HEK293 (cell line): Measurements from ENCODE around the gene PPP5C.

ENCODE experiments used
- CTCF ChIA-PET: fragments of 350-600 bp; formaldehyde crosslinking; extraction: SDS; loops from one replicate; lab custom pipeline; 2021; ENCODE audit warnings: antibody characterized with exemption; lab: Yijun Ruan, JAX
- POLR2A ChIA-PET: fragments of 300-600 bp; formaldehyde crosslinking; extraction: SDS; loops from one replicate; lab custom pipeline; 2020; ENCODE audit warnings: antibody characterized with exemption, inconsistent platforms; lab: Yijun Ruan, JAX
- H3K27ac ChIP-seq: fragments of 200-500 bp; sonication (Bioruptor generic); 2 replicates; pipeline ENCODE4 v1.5.1; 2014; ENCODE audit warnings: low read depth, low read length, control low read depth, inconsistent platforms; ENCODE audit errors: extremely low read depth
- H3K36me3 ChIP-seq, 2 experiments: fragments of 200-500 bp in 1 of 2; sonication (Bioruptor generic) in 1 of 2; 1 replicate in 1 of 2; 2 replicates in 1 of 2; pipeline ENCODE4 v1.5.1; 2014 to 2017; ENCODE audit warnings: inconsistent platforms in 2 of 2, low read length in 2 of 2; ENCODE audit not compliant: control insufficient read depth in 2 of 2, insufficient read depth in 1 of 2
- H3K4me1 ChIP-seq: fragments of 200-500 bp; sonication (Bioruptor generic); 2 replicates; pipeline ENCODE4 v1.5.1; 2014; ENCODE audit warnings: mild to moderate bottlenecking, low read length, inconsistent platforms; ENCODE audit not compliant: control insufficient read depth, insufficient read depth
- H3K4me3 ChIP-seq: 2 replicates; pipeline ENCODE4 v1.5.1; 2011; ENCODE audit warnings: low read depth, mild to moderate bottlenecking, control low read depth, low read length, moderate library complexity
- H3K9me3 ChIP-seq: fragments of 200-500 bp; sonication (Bioruptor generic); 2 replicates; pipeline ENCODE4 v1.5.1; 2014; ENCODE audit warnings: low read depth, low read length, inconsistent platforms; ENCODE audit not compliant: control insufficient read depth, insufficient read depth
- GFI1B ChIP-seq: fragments of 450-650 bp; formaldehyde crosslinking; IDR thresholded peaks from 2 replicates; pipeline ENCODE4 v1.5.1; 2016; ENCODE audit warnings: missing biosample characterization, missing genetic modification characterization
- KLF17 ChIP-seq: fragments of 450-650 bp; formaldehyde crosslinking; IDR thresholded peaks from 2 replicates; pipeline ENCODE4 v1.5.1; 2016; ENCODE audit warnings: missing biosample characterization, missing genetic modification characterization
- PRDM6 ChIP-seq: fragments of 450-650 bp; formaldehyde crosslinking; IDR thresholded peaks from 2 replicates; pipeline ENCODE4 v1.5.1; 2017; ENCODE audit warnings: missing biosample characterization, missing genetic modification characterization
- RBAK ChIP-seq: fragments of 450-650 bp; formaldehyde crosslinking; IDR thresholded peaks from 2 replicates; pipeline ENCODE4 v1.5.1; 2016; ENCODE audit warnings: missing biosample characterization, missing genetic modification characterization
- SCRT2 ChIP-seq: fragments of 450-650 bp; formaldehyde crosslinking; IDR thresholded peaks from 2 replicates; pipeline ENCODE4 v1.5.1; 2016; ENCODE audit warnings: missing biosample characterization, missing genetic modification characterization
- YY1 ChIP-seq: fragments of 450-650 bp; formaldehyde crosslinking; IDR thresholded peaks from 2 replicates; pipeline ENCODE4 v1.5.1; 2018; ENCODE audit warnings: missing biosample characterization, missing genetic modification characterization
- ZIC2 ChIP-seq: fragments of 450-650 bp; formaldehyde crosslinking; IDR thresholded peaks from 2 replicates; pipeline ENCODE4 v1.5.1; 2016; ENCODE audit warnings: missing biosample characterization, missing genetic modification characterization
- ZNF148 ChIP-seq: fragments of 450-650 bp; formaldehyde crosslinking; IDR thresholded peaks from 2 replicates; pipeline ENCODE4 v1.5.0; 2017; ENCODE audit warnings: missing biosample characterization, missing genetic modification characterization, borderline replicate concordance
- ZNF184 ChIP-seq: fragments of 450-650 bp; IDR thresholded peaks from 2 replicates; pipeline ENCODE4 v1.5.1; 2018; ENCODE audit warnings: missing biosample characterization, mild to moderate bottlenecking, missing genetic modification characterization
- ZNF26 ChIP-seq: fragments of 450-650 bp; formaldehyde crosslinking; IDR thresholded peaks from 2 replicates; pipeline ENCODE4 v1.5.1; 2016; ENCODE audit warnings: missing biosample characterization, missing genetic modification characterization
- ZNF513 ChIP-seq: fragments of 450-650 bp; IDR thresholded peaks from 2 replicates; pipeline ENCODE4 v1.5.1; 2018; ENCODE audit warnings: missing biosample characterization, missing genetic modification characterization
- ZNF571 ChIP-seq: fragments of 450-650 bp; formaldehyde crosslinking; IDR thresholded peaks from 2 replicates; pipeline ENCODE4 v1.5.0; 2017; ENCODE audit warnings: missing biosample characterization, missing genetic modification characterization
- ZNF621 ChIP-seq: fragments of 450-650 bp; formaldehyde crosslinking; IDR thresholded peaks from 2 replicates; pipeline ENCODE4 v1.5.1; 2017; ENCODE audit warnings: missing biosample characterization, missing genetic modification characterization

The PPP5C gene

GRCh38 chr19:46351241-46352041, 4.6 kb downstream of the PPP5C start:
- no peak overlapping the region for H3K4me3 ChIP-seq
- H3K4me1 ChIP-seq: peaks cover 19% of the 10 kb centered on the region
- POLR2A ChIA-PET: no interaction called here
- H3K9me3 ChIP-seq: no peaks in the 10 kb centered on the region
- TF ChIP-seq KLF17 (tag by site-specific recombination) (peak; percentile 76), ZNF571 (tag by site-specific recombination) (no peak), ZNF621 (no peak), ZIC2 (tag by site-specific recombination) (peak; percentile 43), RBAK (tag by site-specific recombination) (no peak), GFI1B (tag by site-specific recombination) (no peak), ZNF26 (no peak), YY1 (tag by site-specific recombination) (no peak), ZNF513 (tag by site-specific recombination) (no peak)
- peaks cover 28 to 69% of the 10 kb centered on the region in 2 experiments for H3K36me3 ChIP-seq
- CTCF ChIA-PET: interaction anchor here (0.5 to 0.7 kb wide), 3 partner anchors 10 to 498 kb away, joined by 3 read pairs; no protein-coding TSS in a partner anchor
- no peak overlapping the region for H3K27ac ChIP-seq

GRCh38 chr19:46353730-46354528, 7.0 kb downstream of the PPP5C start:
- Histone ChIP-seq H3K36me3 (peaks cover 37 to 89% of the 10 kb centered on the region in 2 experiments), H3K4me3 (no peak overlapping the region), H3K9me3 (no peaks in the 10 kb centered on the region), H3K4me1 (peaks cover 15% of the 10 kb centered on the region), H3K27ac (no peak overlapping the region)
- ChIA-PET POLR2A (interaction anchor here (0.8 kb wide), 1 partner anchor 8 kb away, joined by 3 read pairs; no protein-coding TSS in a partner anchor), CTCF (interaction anchor here (0.6 to 1.6 kb wide), 4 partner anchors 24 to 72 kb away, joined by 3 to 5 read pairs (median 4); no protein-coding TSS in a partner anchor)
- no peak for TF ChIP-seq ZNF184 (tag by site-specific recombination)
- TF ChIP-seq SCRT2 (tag by site-specific recombination): no peak
- TF ChIP-seq KLF17 (tag by site-specific recombination): no peak
- no peak for TF ChIP-seq ZNF621
- no peak for TF ChIP-seq PRDM6
- TF ChIP-seq ZNF148: no peak
